ENCODE results near the gene DTX1.

DNA sequence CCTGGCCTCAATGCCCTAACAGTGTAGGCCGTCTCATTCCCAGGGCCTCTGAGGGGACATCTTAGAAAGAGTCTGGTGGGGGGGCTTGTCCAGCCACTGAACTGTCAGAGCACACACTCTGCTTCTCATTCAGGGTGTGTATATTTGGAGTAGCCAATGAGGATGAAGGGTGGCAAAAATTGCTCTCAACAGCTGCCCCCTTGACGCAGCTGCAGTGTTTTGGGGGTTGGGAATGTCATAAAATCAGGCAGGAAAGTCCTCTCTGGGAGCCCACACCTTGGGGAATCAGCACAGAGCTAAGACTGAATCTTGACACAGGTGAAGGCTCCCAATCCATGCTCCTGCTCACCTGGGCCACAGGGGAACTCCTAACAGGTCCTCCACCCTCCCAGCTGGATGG, 77.5 kb downstream of the DTX1 start:
- no peak for TF ChIP-seq CTCF (IDR thresholded peaks at IDR 0.05)
- TF ChIP-seq POLR2A (IDR thresholded peaks at IDR 0.05), result no peak
